ENCODE results near the gene SOS2.
A peak's percentile ranks its signal among the peaks of the same experiment; 100 is the strongest.

The SOS2 gene

DNA sequence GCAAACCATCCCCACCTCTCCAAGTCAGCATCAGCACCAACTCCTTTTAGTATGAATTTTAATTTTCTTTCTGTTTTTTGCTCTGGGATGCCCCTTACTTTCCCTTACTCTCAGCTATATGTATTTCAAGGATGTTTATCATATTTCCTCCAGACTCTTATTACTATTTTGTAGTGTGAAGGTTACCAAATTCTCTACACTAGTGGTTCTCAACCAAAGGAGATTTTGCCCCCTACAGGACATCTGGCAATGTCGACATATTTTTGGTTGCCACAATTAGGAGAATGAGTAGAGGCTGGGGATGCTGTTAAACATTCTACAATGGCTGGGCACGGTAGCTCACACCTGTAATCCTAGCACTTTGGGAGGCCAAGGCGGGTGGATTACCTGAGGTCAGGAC lies 29.1 kb upstream of the SOS2 start:
- Histone ChIP-seq H4K20me1 (ENCODE audit: insufficient read depth, low read length, poor library complexity, severe bottlenecking) (no peaks in the 10 kb centered on the region), H3K36me3 (ENCODE audit: insufficient read depth, low read length) (no peaks in the 10 kb centered on the region), H2AFZ (ENCODE audit: low read length) (no peak overlapping the region), H3K9me3 (ENCODE audit: insufficient read depth, low read depth, low read length) (no peaks in the 10 kb centered on the region), H3K27me3 (ENCODE audit: insufficient read depth, low read length, poor library complexity, severe bottlenecking) (no peaks in the 10 kb centered on the region), H3K4me2 (ENCODE audit: low read depth, low read length, poor library complexity, severe bottlenecking) (no peak overlapping the region), H3K4me3 (ENCODE audit: low read length, poor library complexity, severe bottlenecking) (no peak overlapping the region), H3K9me2 (replicated peaks; ENCODE audit: low read depth, low read length) (no peaks in the 10 kb centered on the region), H3K4me1 (ENCODE audit: insufficient read depth, low read length, poor library complexity, severe bottlenecking) (no peaks in the 10 kb centered on the region), H3F3A (ENCODE audit: low read depth) (no peaks in the 10 kb centered on the region), H3K9ac (ENCODE audit: low read depth, low read length, poor library complexity, severe bottlenecking) (no peak overlapping the region), H3K79me2 (ENCODE audit: insufficient read depth, low read length) (no peaks in the 10 kb centered on the region)
- TF ChIP-seq, protein P1, sequence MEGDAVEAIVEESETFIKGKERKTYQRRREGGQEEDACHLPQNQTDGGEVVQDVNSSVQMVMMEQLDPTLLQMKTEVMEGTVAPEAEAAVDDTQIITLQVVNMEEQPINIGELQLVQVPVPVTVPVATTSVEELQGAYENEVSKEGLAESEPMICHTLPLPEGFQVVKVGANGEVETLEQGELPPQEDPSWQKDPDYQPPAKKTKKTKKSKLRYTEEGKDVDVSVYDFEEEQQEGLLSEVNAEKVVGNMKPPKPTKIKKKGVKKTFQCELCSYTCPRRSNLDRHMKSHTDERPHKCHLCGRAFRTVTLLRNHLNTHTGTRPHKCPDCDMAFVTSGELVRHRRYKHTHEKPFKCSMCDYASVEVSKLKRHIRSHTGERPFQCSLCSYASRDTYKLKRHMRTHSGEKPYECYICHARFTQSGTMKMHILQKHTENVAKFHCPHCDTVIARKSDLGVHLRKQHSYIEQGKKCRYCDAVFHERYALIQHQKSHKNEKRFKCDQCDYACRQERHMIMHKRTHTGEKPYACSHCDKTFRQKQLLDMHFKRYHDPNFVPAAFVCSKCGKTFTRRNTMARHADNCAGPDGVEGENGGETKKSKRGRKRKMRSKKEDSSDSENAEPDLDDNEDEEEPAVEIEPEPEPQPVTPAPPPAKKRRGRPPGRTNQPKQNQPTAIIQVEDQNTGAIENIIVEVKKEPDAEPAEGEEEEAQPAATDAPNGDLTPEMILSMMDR (conservative IDR thresholded peaks at IDR 0.05; ENCODE audit: low read length) = peak; percentile 65
- no peak for TF ChIP-seq EZH2phosphoT487 (IDR thresholded peaks at IDR 0.05; ENCODE audit: borderline replicate concordance)

DNA sequence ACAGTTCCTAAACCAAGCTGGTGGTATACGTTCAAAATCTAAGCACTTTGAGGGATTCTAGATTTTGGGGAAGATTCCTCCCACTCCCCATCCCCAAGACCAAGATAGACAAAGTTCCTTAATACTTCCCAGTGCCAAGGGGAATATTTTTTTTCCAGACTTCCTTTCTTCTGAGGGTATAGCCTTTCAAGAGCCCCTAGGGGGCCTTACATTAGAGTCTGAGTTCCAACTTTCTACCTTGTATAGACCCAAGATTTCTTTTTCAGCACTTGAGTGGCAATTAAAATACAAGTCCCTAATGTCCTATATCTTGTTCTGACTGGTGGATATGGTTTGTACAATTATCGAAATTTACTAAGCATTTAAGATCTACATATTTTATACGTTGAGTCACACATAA lies 28.7 kb upstream of the SOS2 start:
- H3K79me2 ChIP-seq (ENCODE audit: insufficient read depth, low read length) = no peaks in the 10 kb centered on the region
- no peaks in the 10 kb centered on the region for H3K9me3 ChIP-seq (ENCODE audit: insufficient read depth, low read depth, low read length)
- no peaks in the 10 kb centered on the region for H3K36me3 ChIP-seq (ENCODE audit: insufficient read depth, low read length)
- no peak overlapping the region for H3K9ac ChIP-seq (ENCODE audit: low read depth, low read length, poor library complexity, severe bottlenecking)
- no peak overlapping the region for H2AFZ ChIP-seq (ENCODE audit: low read length)
- TF ChIP-seq, protein P1 (conservative IDR thresholded peaks at IDR 0.05; ENCODE audit: low read length) = no peak
- no peak for TF ChIP-seq EZH2phosphoT487 (IDR thresholded peaks at IDR 0.05; ENCODE audit: borderline replicate concordance)
- no peaks in the 10 kb centered on the region for H3F3A ChIP-seq (ENCODE audit: low read depth)
- H4K20me1 ChIP-seq (ENCODE audit: insufficient read depth, low read length, poor library complexity, severe bottlenecking) = no peaks in the 10 kb centered on the region
- H3K4me3 ChIP-seq (ENCODE audit: low read length, poor library complexity, severe bottlenecking) = no peak overlapping the region
- H3K27me3 ChIP-seq (ENCODE audit: insufficient read depth, low read length, poor library complexity, severe bottlenecking) = no peaks in the 10 kb centered on the region
- H3K4me2 ChIP-seq (ENCODE audit: low read depth, low read length, poor library complexity, severe bottlenecking) = no peak overlapping the region
- no peaks in the 10 kb centered on the region for H3K9me2 ChIP-seq (replicated peaks; ENCODE audit: low read depth, low read length)
- H3K4me1 ChIP-seq (ENCODE audit: insufficient read depth, low read length, poor library complexity, severe bottlenecking) = no peaks in the 10 kb centered on the region

DNA sequence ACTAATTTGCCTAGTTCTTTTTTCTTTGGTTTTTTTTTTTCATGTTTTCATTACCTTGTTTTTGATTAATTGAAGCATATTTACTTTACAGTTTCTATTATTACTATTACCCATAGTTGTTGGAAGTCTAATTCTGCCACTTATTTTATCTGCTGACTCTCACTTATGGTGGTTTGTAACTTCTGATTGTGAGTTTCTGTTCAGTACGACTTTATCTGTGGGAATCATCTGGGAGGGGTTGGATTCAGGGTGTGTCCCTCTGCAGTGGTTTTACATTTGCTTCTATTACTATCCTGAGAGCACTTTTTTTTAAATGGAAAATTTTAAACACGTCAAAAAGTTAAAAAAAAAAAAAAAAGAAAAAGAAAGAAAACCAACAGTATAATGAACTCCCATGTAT lies 26.4 kb upstream of the SOS2 start:
- Histone ChIP-seq H3K4me1 (ENCODE audit: insufficient read depth, low read length, poor library complexity, severe bottlenecking) (no peaks in the 10 kb centered on the region), H3K4me3 (ENCODE audit: low read length, poor library complexity, severe bottlenecking) (no peak overlapping the region), H3K9me3 (ENCODE audit: insufficient read depth, low read depth, low read length) (no peaks in the 10 kb centered on the region), H3K9me2 (replicated peaks; ENCODE audit: low read depth, low read length) (no peaks in the 10 kb centered on the region), H3K4me2 (ENCODE audit: low read depth, low read length, poor library complexity, severe bottlenecking) (no peak overlapping the region), H3K79me2 (ENCODE audit: insufficient read depth, low read length) (no peaks in the 10 kb centered on the region), H3K9ac (ENCODE audit: low read depth, low read length, poor library complexity, severe bottlenecking) (no peak overlapping the region), H2AFZ (ENCODE audit: low read length) (no peak overlapping the region), H3F3A (ENCODE audit: low read depth) (no peaks in the 10 kb centered on the region), H4K20me1 (ENCODE audit: insufficient read depth, low read length, poor library complexity, severe bottlenecking) (no peaks in the 10 kb centered on the region), H3K36me3 (ENCODE audit: insufficient read depth, low read length) (peaks cover 3% of the 10 kb centered on the region; the same call in 1 of the 2 replicates), H3K27me3 (ENCODE audit: insufficient read depth, low read length, poor library complexity, severe bottlenecking) (no peaks in the 10 kb centered on the region)
- no peak for TF ChIP-seq EZH2phosphoT487 (IDR thresholded peaks at IDR 0.05; ENCODE audit: borderline replicate concordance)
- TF ChIP-seq, protein P1 (conservative IDR thresholded peaks at IDR 0.05; ENCODE audit: low read length) = no peak

Measured in Loucy (cell line).